Loucy (cell line): ENCODE data around the gene FADS1.

Source experiments
- H2AFZ ChIP-seq: fragments of 200-600 bp; sonication (generic); 2 replicates; pipeline ENCODE4 v1.6.0; 2016; ENCODE audit warnings: antibody characterized with exemption, mild to moderate bottlenecking, low read length, moderate library complexity
- H3F3A ChIP-seq: fragments of 200-600 bp; 2 replicates; pipeline ENCODE4 v1.6.0; 2016; ENCODE audit warnings: antibody characterized with exemption, low read depth, mild to moderate bottlenecking
- H3K27me3 ChIP-seq: fragments of 200-600 bp; sonication (generic); 2 replicates; pipeline ENCODE4 v1.6.1; 2014; ENCODE audit warnings: low read length, mild to moderate bottlenecking; ENCODE audit not compliant: insufficient read depth, poor library complexity, severe bottlenecking
- H3K36me3 ChIP-seq: fragments of 200-600 bp; sonication (generic); 2 replicates; pipeline ENCODE4 v1.6.1; 2016; ENCODE audit warnings: low read length; ENCODE audit not compliant: insufficient read depth
- H3K4me1 ChIP-seq: fragments of 200-600 bp; sonication (generic); 2 replicates; pipeline ENCODE4 v1.5.1; 2014; ENCODE audit warnings: low read length, mild to moderate bottlenecking; ENCODE audit not compliant: insufficient read depth, poor library complexity, severe bottlenecking
- H3K4me2 ChIP-seq: fragments of 200-600 bp; sonication (generic); 2 replicates; pipeline ENCODE4 v1.6.0; 2014; ENCODE audit warnings: antibody characterized with exemption, low read length, low read depth, mild to moderate bottlenecking; ENCODE audit not compliant: poor library complexity, severe bottlenecking
- H3K4me3 ChIP-seq: fragments of 200-600 bp; sonication (generic); 2 replicates; pipeline ENCODE4 v1.5.1; 2014; ENCODE audit warnings: low read length, mild to moderate bottlenecking, mixed read lengths; ENCODE audit not compliant: poor library complexity, severe bottlenecking
- H3K79me2 ChIP-seq: fragments of 200-600 bp; sonication (generic); 2 replicates; pipeline ENCODE4 v1.6.1; 2014; ENCODE audit warnings: low read length; ENCODE audit not compliant: insufficient read depth
- H3K9ac ChIP-seq: fragments of 200-600 bp; sonication (generic); 2 replicates; pipeline ENCODE4 v1.6.0; 2014; ENCODE audit warnings: mild to moderate bottlenecking, low read depth, low read length, moderate library complexity; ENCODE audit not compliant: poor library complexity, severe bottlenecking
- H3K9me2 ChIP-seq: fragments of 200-600 bp; sonication (generic); replicated peaks from 2 replicates; pipeline ENCODE4 v1.6.1; 2016; ENCODE audit warnings: low read depth, low read length, mixed read lengths
- H3K9me3 ChIP-seq: fragments of 200-600 bp; sonication (generic); 2 replicates; pipeline ENCODE4 v1.6.1; 2014; ENCODE audit warnings: mild to moderate bottlenecking, antibody characterized with exemption, low read length, low read depth; ENCODE audit not compliant: insufficient read depth
- H4K20me1 ChIP-seq: fragments of 200-600 bp; sonication (generic); 2 replicates; pipeline ENCODE4 v1.6.0; 2014; ENCODE audit warnings: antibody characterized with exemption, low read length, mild to moderate bottlenecking; ENCODE audit not compliant: insufficient read depth, poor library complexity, severe bottlenecking
- CTCF ChIP-seq: fragments of 200-600 bp; sonication (generic); conservative IDR thresholded peaks from 2 replicates; pipeline ENCODE4 v1.5.1; 2014; ENCODE audit warnings: mild to moderate bottlenecking, antibody characterized with exemption, low read length
- EZH2phosphoT487 ChIP-seq: fragments of 200-600 bp; IDR thresholded peaks from 2 replicates; pipeline ENCODE4 v1.6.1; 2018; ENCODE audit warnings: antibody characterized with exemption, mild to moderate bottlenecking, moderate library complexity, borderline replicate concordance

Gene FADS1

GRCh38 chr11:61863548-61864081 lies 46.8 kb upstream of the FADS1 start:
- Histone ChIP-seq H3K36me3 (peaks cover 76% of the 10 kb centered on the region; the same call in 1 of the 2 replicates), H3K27me3 (no peaks in the 10 kb centered on the region), H3K79me2 (no peaks in the 10 kb centered on the region), H3F3A (no peaks in the 10 kb centered on the region), H3K4me3 (no peak overlapping the region), H2AFZ (no peak overlapping the region), H3K9me3 (no peaks in the 10 kb centered on the region), H3K4me2 (no peak overlapping the region), H3K9me2 (no peaks in the 10 kb centered on the region), H3K4me1 (no peaks in the 10 kb centered on the region), H3K9ac (no peak overlapping the region), H4K20me1 (no peaks in the 10 kb centered on the region)
- TF ChIP-seq CTCF = no peak
- no peak for TF ChIP-seq EZH2phosphoT487

GRCh38 chr11:61862714-61863547 lies 46.1 kb upstream of the FADS1 start:
- Histone ChIP-seq H3F3A (no peaks in the 10 kb centered on the region), H3K9me3 (no peaks in the 10 kb centered on the region), H3K4me3 (no peak overlapping the region), H3K4me2 (no peak overlapping the region), H3K36me3 (peaks cover 82% of the 10 kb centered on the region; the same call in 1 of the 2 replicates), H3K9me2 (no peaks in the 10 kb centered on the region), H2AFZ (no peak overlapping the region), H4K20me1 (no peaks in the 10 kb centered on the region), H3K79me2 (no peaks in the 10 kb centered on the region), H3K27me3 (no peaks in the 10 kb centered on the region), H3K4me1 (no peaks in the 10 kb centered on the region), H3K9ac (no peak overlapping the region)
- TF ChIP-seq CTCF = no peak

GRCh38 chr11:61861634-61862033 lies 44.8 kb upstream of the FADS1 start:
- Histone ChIP-seq H3K4me1 (no peaks in the 10 kb centered on the region), H3F3A (no peaks in the 10 kb centered on the region), H3K4me2 (no peak overlapping the region), H4K20me1 (peaks cover 11% of the 10 kb centered on the region), H3K36me3 (peaks cover 89% of the 10 kb centered on the region; the same call in 1 of the 2 replicates), H3K9ac (no peak overlapping the region), H3K9me2 (no peaks in the 10 kb centered on the region), H3K79me2 (no peaks in the 10 kb centered on the region), H2AFZ (no peak overlapping the region), H3K27me3 (no peaks in the 10 kb centered on the region), H3K4me3 (no peak overlapping the region), H3K9me3 (no peaks in the 10 kb centered on the region)
- no peak for TF ChIP-seq EZH2phosphoT487
- TF ChIP-seq CTCF = no peak
